C4-2B (cell line): ENCODE measurements around the gene PRR7.

ENCODE experiments used
- H3K27ac ChIP-seq: fragments of 450-650 bp; 2 replicates; pipeline ENCODE4 v1.5.1; 2017
- CTCF ChIP-seq: fragments of 450-650 bp; conservative IDR thresholded peaks from 2 replicates; pipeline ENCODE4 v1.5.1; 2017; ENCODE audit warnings: mild to moderate bottlenecking
- ZFX ChIP-seq: fragments of 450-650 bp; IDR thresholded peaks from 2 replicates; pipeline ENCODE4 v1.6.1; 2017

The PRR7 gene

GRCh38 chr5:177459819-177460628 lies 13.4 kb downstream of the PRR7 start:
- no peak overlapping the region for H3K27ac ChIP-seq
- no peak for TF ChIP-seq ZFX
- no peak for TF ChIP-seq CTCF

- TF ChIP-seq ZFX (no peak), CTCF (no peak)
Observed at GRCh38 chr5:177462021-177462670, 15.5 kb downstream of the PRR7 start.

GRCh38 chr5:177465044-177465443 lies 18.4 kb downstream of the PRR7 start:
- no peak overlapping the region for H3K27ac ChIP-seq
- TF ChIP-seq CTCF (no peak), ZFX (no peak)

More at GRCh38 chr5:177462021-177462670, 15.5 kb downstream of the PRR7 start:
- H3K27ac ChIP-seq: no peak overlapping the region

- no peak for TF ChIP-seq ZFX
- no peak for TF ChIP-seq CTCF
- H3K27ac ChIP-seq: no peak overlapping the region
Observed at GRCh38 chr5:177466861-177467260, 20.2 kb downstream of the PRR7 start.

- H3K27ac ChIP-seq: no peak overlapping the region
- TF ChIP-seq ZFX: no peak
Observed at GRCh38 chr5:177467436-177467835, 20.8 kb downstream of the PRR7 start.

- H3K27ac ChIP-seq: no peak overlapping the region
- TF ChIP-seq ZFX (no peak), CTCF (no peak)
Observed at GRCh38 chr5:177468329-177468684, 21.7 kb downstream of the PRR7 start.

- no peak overlapping the region for H3K27ac ChIP-seq
- TF ChIP-seq CTCF (no peak), ZFX (no peak)
Observed at GRCh38 chr5:177468685-177469628, 22.3 kb downstream of the PRR7 start.
